GM18951 (cell line): ENCODE data around the gene HSPA1A.
"Not testable (repeated sequence)": the region's sequence is repeated elsewhere in the genome, so short reads cannot be mapped to it uniquely, and the experiment has no call there.

Experiments used
- POLR2A ChIP-seq: IDR thresholded peaks from 4 replicates; pipeline ENCODE4 v1.6.1; 2011; ENCODE audit warnings: mild to moderate bottlenecking; ENCODE audit not compliant: insufficient read length, insufficient read depth; ENCODE audit errors: extremely low read depth
- in situ Hi-C: fragments of 300-500 bp; cut with MboI; formaldehyde crosslinking; loops from one replicate; pipeline ENCODE4 v1.12.0; 2022; ENCODE audit warnings: low sequenced_read_pairs, mixed read lengths, inconsistent platforms; ENCODE audit not compliant: unreplicated experiment

Gene HSPA1A

GRCh38 chr6:31811645-31812044 is 3.7 kb upstream of the HSPA1A start:
- in situ Hi-C loops = no loop called here

DNA sequence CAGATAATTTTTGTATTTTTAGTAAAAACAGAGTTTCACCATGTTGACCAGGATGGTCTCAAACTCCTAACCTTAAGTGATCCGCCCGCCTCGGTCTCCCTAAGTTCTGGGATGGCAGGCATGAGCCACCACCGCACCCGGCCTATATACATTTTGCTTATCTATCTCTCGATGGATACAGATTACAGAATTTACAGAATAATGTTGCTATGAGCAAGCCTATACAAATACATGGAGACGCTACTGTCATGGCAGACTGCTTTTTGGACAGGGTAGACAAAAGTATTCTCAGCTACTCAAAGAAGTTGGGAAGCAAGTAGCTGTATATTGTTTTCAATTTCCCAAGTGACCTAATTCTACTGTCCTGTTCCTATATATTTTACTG is 1.9 kb upstream of the HSPA1A start:
- in situ Hi-C loops = no loop called here
- no peak for TF ChIP-seq POLR2A

More at GRCh38 chr6:31811645-31812044, 3.7 kb upstream of the HSPA1A start:
- TF ChIP-seq POLR2A = no peak

DNA sequence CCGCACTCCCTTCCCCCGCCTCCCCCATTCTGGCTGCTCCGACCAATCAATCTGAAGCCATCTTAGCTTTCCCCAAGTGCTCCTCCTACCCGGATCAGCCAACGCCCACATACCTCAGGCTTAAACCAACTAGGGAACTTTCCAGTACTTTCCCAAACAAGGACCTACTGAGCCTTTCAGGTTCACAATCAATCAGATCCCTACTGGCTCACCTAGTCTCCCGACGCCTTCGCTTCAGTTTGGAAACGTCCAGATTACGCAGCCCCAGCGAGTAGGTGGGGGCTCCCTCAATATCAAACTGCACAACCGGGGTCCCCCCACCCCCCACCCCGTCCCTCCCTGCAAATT is 692 bp upstream of the HSPA1A start:
- in situ Hi-C loops = no loop called here

GRCh38 chr6:31817133-31817928 is 2.0 kb downstream of the HSPA1A start:
- in situ Hi-C loops = not testable (repeated sequence)

More for the DNA sequence above, 692 bp upstream of the HSPA1A start:
- no peak for TF ChIP-seq POLR2A

DNA sequence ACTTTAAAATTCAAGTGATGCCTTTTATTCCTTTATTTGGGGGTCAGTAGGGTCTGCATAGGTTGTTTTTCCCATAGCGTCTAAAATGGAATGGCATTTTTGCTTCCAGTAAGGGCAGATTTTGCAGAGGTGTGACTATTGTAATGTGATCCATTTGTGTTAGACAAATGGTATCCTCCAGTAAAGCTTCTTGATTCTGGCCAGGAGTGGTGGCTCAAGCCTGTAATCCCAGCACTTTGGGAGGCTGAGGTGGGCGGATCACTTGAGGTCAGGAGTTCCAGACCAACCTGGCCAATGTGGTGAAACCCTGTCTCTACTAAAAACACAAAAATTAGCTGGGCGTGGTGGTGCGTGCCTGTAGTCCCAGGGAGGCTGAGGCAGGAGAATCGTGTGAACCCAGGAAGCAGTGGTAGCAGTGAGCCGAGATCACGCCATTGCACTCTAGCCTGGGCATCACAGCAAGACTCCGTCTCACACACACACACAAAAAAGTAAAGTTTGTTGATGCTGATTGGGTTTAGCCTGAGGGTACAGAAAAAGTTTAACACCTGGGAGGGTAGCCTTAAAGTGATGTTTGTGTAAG is 2.7 kb downstream of the HSPA1A start:
- in situ Hi-C loops = not testable (repeated sequence)

GRCh38 chr6:31819871-31820299 is 4.5 kb downstream of the HSPA1A start:
- in situ Hi-C loops = no loop called here

GRCh38 chr6:31820399-31820798 is 5.1 kb downstream of the HSPA1A start:
- in situ Hi-C loops = not testable (repeated sequence)

More at GRCh38 chr6:31819871-31820299, 4.5 kb downstream of the HSPA1A start:
- no peak for TF ChIP-seq POLR2A

GRCh38 chr6:31821301-31822035 is 6.1 kb downstream of the HSPA1A start:
- in situ Hi-C loops = no loop called here
- peak; percentile 70 for TF ChIP-seq POLR2A

- in situ Hi-C loops = no loop called here
- TF ChIP-seq POLR2A = peak; percentile 37
Measured at GRCh38 chr6:31822036-31822821, 6.9 kb downstream of the HSPA1A start.

DNA sequence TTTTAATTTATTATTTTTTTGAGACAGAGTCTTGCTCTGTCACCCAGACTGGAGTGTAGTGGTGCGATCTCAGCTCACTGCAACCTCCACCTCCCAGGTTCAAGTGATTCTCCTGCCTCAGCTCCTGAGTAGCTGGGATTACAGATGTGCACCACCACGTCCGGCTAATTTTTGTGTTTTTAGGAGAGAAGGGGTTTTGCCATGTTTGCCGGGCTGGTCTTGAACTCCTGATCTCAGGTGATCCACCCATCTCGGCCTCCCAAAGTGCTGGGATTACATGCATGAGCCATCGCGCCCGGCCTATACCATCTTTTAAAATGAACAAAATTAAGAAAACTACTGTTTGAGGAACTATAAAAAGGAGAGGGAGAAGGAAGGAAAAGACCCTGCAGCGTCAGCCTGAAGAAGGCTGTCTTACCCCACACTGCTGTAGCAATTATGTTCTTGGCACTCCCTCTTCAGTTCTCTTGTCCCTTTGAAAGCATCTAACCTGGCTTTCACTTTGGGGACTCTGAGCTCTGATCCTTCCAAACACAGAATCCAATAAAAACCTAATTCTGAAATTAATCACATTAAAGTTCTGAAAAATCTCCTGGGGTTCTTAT is 8.4 kb downstream of the HSPA1A start:
- in situ Hi-C loops = not testable (repeated sequence)

- TF ChIP-seq POLR2A = no peak
- in situ Hi-C loops = no loop called here
Measured at GRCh38 chr6:31825553-31825952, 10.2 kb downstream of the HSPA1A start.

GRCh38 chr6:31826793-31827285 is 11.5 kb downstream of the HSPA1A start:
- in situ Hi-C loops = no loop called here

GRCh38 chr6:31827286-31828079 is 12.1 kb downstream of the HSPA1A start, which contains the start of gene HSPA1B:
HSPA1B (plus strand) TSS chr6:31827738; CDS start chr6:31827951, 213 bp downstream.
- in situ Hi-C loops = no loop called here
- TF ChIP-seq POLR2A = peak; percentile 99

More at GRCh38 chr6:31826793-31827285, 11.5 kb downstream of the HSPA1A start:
- peak; percentile 57 for TF ChIP-seq POLR2A
